Gastrocnemius medialis (tissue), 4 donors: ENCODE results near the gene RNGTT. TPM values are rescaled to one million over a fixed set of nuclear protein-coding genes. Genes with fewer than 3 reads are reported as not detected.

Experiments
- ATAC-seq, 2 donors: fragments of 150-250 bp; one replicate each; pipeline ENCODE4 v1.9.1; 2016
- DNase-seq, 2 donors: peaks; one replicate each; pipeline ENCODE4 v3.0.0-alpha.2; 2019
- H3K27ac ChIP-seq, 4 donors: fragments of 200-600 bp; sonication (generic); 1 replicate in 1 of 4; 2 replicates in 3 of 4; pipeline ENCODE4 v1.5.1; 2016 to 2018; ENCODE audit warnings: mild to moderate bottlenecking in 2 of 4, moderate library complexity in 1 of 4
- H3K27me3 ChIP-seq, 3 donors: fragments of 200-600 bp; sonication (generic) in 2 of 3; 1 replicate in 1 of 3; 2 replicates in 2 of 3; pipeline versions ENCODE4 v1.5.1 to v1.6.0; 2016 to 2019; ENCODE audit warnings: mild to moderate bottlenecking in 1 of 3, moderate library complexity in 1 of 3
- H3K36me3 ChIP-seq, 2 donors: fragments of 200-600 bp; sonication (generic) in 1 of 2; one replicate each; pipeline ENCODE4 v1.5.1; 2017 to 2018
- H3K4me1 ChIP-seq, 2 donors: fragments of 200-600 bp; sonication (generic) in 1 of 2; one replicate each; pipeline ENCODE4 v1.5.1; 2016 to 2017; ENCODE audit warnings: mild to moderate bottlenecking in 2 of 2
- H3K4me3 ChIP-seq, 4 donors: fragments of 200-600 bp; sonication (generic) in 3 of 4; 1 replicate in 1 of 4; 2 replicates in 3 of 4; pipeline ENCODE4 v1.5.1; 2016 to 2019; ENCODE audit warnings: mild to moderate bottlenecking in 2 of 4
- H3K9me3 ChIP-seq, 3 donors: fragments of 200-600 bp; sonication (generic) in 2 of 3; 1 replicate in 1 of 3; 2 replicates in 2 of 3; pipeline ENCODE4 v1.5.1; 2016 to 2019
- POLR2A ChIP-seq, 2 donors: fragments of 450-650 bp; IDR thresholded peaks; one replicate each; pipeline ENCODE4 v1.6.1; 2017; ENCODE audit warnings: antibody characterized with exemption in 2 of 2, mild to moderate bottlenecking in 2 of 2, moderate library complexity in 2 of 2
- in situ Hi-C, 4 donors: fragments of 200-750 bp; cut with MboI; loops; one replicate each; pipeline versions ENCODE4 v1.15.0 to v1.8.0; 2017; ENCODE audit warnings: low sequenced_read_pairs in 4 of 4
- intact Hi-C: fragments of 100-400 bp; cut with DNase I; formaldehyde crosslinking; loops from one replicate; pipeline ENCODE4 v1.15.1; 2023; ENCODE audit warnings: low total_unique reads
- total RNA-seq, 4 donors: library from RNA; depleted of rRNA; stranded (reverse); fragments of >200 nt; gene quantifications; one replicate each; pipeline versions ENCODE4 v1.1.0 to v1.2.3, GENCODE V29; 2016
- TF ChIP-seq, protein P1 (sequence below), 5 experiments: fragments of 450-650 bp in 3 of 5; fragments of 200-600 bp in 2 of 5; sonication (generic) in 2 of 5; IDR thresholded peaks in 4 of 5; conservative IDR thresholded peaks in 1 of 5; 1 replicate in 4 of 5; 2 replicates in 1 of 5; pipeline ENCODE4 v1.5.1; 2016 to 2019; ENCODE audit warnings: antibody characterized with exemption in 5 of 5, mild to moderate bottlenecking in 3 of 5, moderate library complexity in 3 of 5

The RNGTT gene
- total RNA-seq, 4 donors from 2014 or later: 4.9 to 11.3 (median 8.2) TPM

GRCh38 chr6:88669475-88669874, 293.9 kb downstream of the RNGTT start:
- no peak for ATAC-seq
- H3K36me3 ChIP-seq: peaks cover 0 to 5% of the 10 kb centered on the region in 2 donors
- no peak overlapping the region for H3K4me3 ChIP-seq
- H3K4me1 ChIP-seq: no peaks in the 10 kb centered on the region
- no peak for TF ChIP-seq POLR2A (IDR thresholded peaks at IDR 0.05)
- TF ChIP-seq, protein P1, sequence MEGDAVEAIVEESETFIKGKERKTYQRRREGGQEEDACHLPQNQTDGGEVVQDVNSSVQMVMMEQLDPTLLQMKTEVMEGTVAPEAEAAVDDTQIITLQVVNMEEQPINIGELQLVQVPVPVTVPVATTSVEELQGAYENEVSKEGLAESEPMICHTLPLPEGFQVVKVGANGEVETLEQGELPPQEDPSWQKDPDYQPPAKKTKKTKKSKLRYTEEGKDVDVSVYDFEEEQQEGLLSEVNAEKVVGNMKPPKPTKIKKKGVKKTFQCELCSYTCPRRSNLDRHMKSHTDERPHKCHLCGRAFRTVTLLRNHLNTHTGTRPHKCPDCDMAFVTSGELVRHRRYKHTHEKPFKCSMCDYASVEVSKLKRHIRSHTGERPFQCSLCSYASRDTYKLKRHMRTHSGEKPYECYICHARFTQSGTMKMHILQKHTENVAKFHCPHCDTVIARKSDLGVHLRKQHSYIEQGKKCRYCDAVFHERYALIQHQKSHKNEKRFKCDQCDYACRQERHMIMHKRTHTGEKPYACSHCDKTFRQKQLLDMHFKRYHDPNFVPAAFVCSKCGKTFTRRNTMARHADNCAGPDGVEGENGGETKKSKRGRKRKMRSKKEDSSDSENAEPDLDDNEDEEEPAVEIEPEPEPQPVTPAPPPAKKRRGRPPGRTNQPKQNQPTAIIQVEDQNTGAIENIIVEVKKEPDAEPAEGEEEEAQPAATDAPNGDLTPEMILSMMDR (IDR thresholded peaks at IDR 0.05 in 4 of 5, conservative IDR thresholded peaks at IDR 0.05 in 1 of 5): no peak
- H3K27ac ChIP-seq: no peak overlapping the region
- DNase-seq: no peak
- H3K9me3 ChIP-seq: peaks cover 0 to 8% (median 0%) of the 10 kb centered on the region in 3 donors
- in situ Hi-C loops (no loop called here), intact Hi-C loops (no loop called here)
- H3K27me3 ChIP-seq: no peaks in the 10 kb centered on the region

GRCh38 chr6:88666901-88667300, 296.5 kb downstream of the RNGTT start:
- H3K4me3 ChIP-seq: no peak overlapping the region
- H3K27ac ChIP-seq: no peak overlapping the region
- in situ Hi-C loops: no loop called here
- no peaks in the 10 kb centered on the region for H3K4me1 ChIP-seq
- no peak for DNase-seq
- peaks cover 0 to 5% of the 10 kb centered on the region in 2 donors for H3K36me3 ChIP-seq
- no peak for ATAC-seq
- intact Hi-C loops: no loop called here
- H3K27me3 ChIP-seq: no peaks in the 10 kb centered on the region
- TF ChIP-seq POLR2A (IDR thresholded peaks at IDR 0.05): no peak
- TF ChIP-seq, protein P1 (IDR thresholded peaks at IDR 0.05 in 4 of 5, conservative IDR thresholded peaks at IDR 0.05 in 1 of 5): no peak
- H3K9me3 ChIP-seq: peaks cover 0 to 8% (median 0%) of the 10 kb centered on the region in 3 donors

GRCh38 chr6:88665131-88665530, 298.3 kb downstream of the RNGTT start:
- intact Hi-C loops (no loop called here), in situ Hi-C loops (no loop called here)
- no peak overlapping the region for H3K27ac ChIP-seq
- peaks cover 0 to 5% of the 10 kb centered on the region in 2 donors for H3K36me3 ChIP-seq
- no peak overlapping the region for H3K4me3 ChIP-seq
- no peaks in the 10 kb centered on the region for H3K4me1 ChIP-seq
- ATAC-seq (no peak), DNase-seq (no peak)
- TF ChIP-seq, protein P1 (IDR thresholded peaks at IDR 0.05 in 4 of 5, conservative IDR thresholded peaks at IDR 0.05 in 1 of 5): no peak
- no peak for TF ChIP-seq POLR2A (IDR thresholded peaks at IDR 0.05)
- H3K27me3 ChIP-seq: no peaks in the 10 kb centered on the region
- peaks cover 0 to under 1% (median 0%) of the 10 kb centered on the region in 3 donors for H3K9me3 ChIP-seq

GRCh38 chr6:88663801-88664200, 299.6 kb downstream of the RNGTT start:
- H3K9me3 ChIP-seq: no peaks in the 10 kb centered on the region
- intact Hi-C loops (no loop called here), in situ Hi-C loops (no loop called here)
- TF ChIP-seq, protein P1 (IDR thresholded peaks at IDR 0.05 in 4 of 5, conservative IDR thresholded peaks at IDR 0.05 in 1 of 5): no peak
- TF ChIP-seq POLR2A (IDR thresholded peaks at IDR 0.05): no peak
- peaks cover 0 to 5% of the 10 kb centered on the region in 2 donors for H3K36me3 ChIP-seq
- DNase-seq (no peak), ATAC-seq (no peak)
- no peak overlapping the region for H3K4me3 ChIP-seq
- H3K27ac ChIP-seq: no peak overlapping the region
- H3K27me3 ChIP-seq: no peaks in the 10 kb centered on the region
- no peaks in the 10 kb centered on the region for H3K4me1 ChIP-seq

GRCh38 chr6:88662653-88663174, 300.7 kb downstream of the RNGTT start:
- no peaks in the 10 kb centered on the region for H3K9me3 ChIP-seq
- ATAC-seq (no peak), DNase-seq (no peak)
- H3K36me3 ChIP-seq: peaks cover 0 to 5% of the 10 kb centered on the region in 2 donors
- no peak for TF ChIP-seq POLR2A (IDR thresholded peaks at IDR 0.05)
- TF ChIP-seq, protein P1 (IDR thresholded peaks at IDR 0.05 in 4 of 5, conservative IDR thresholded peaks at IDR 0.05 in 1 of 5): no peak
- intact Hi-C loops (no loop called here), in situ Hi-C loops (no loop called here)
- H3K4me3 ChIP-seq: no peak overlapping the region
- no peak overlapping the region for H3K27ac ChIP-seq
- no peaks in the 10 kb centered on the region for H3K4me1 ChIP-seq
- H3K27me3 ChIP-seq: no peaks in the 10 kb centered on the region
